Measurements from ENCODE around the gene VARS1. TPM values are rescaled to one million over a fixed set of nuclear protein-coding genes. Genes with fewer than 3 reads are reported as not detected.

The VARS1 gene
- total and polyA plus RNA-seq, 2 of the 4 experiments (the other 2 are of a cell fraction) = 41.2 to 42.0 TPM

DNA sequence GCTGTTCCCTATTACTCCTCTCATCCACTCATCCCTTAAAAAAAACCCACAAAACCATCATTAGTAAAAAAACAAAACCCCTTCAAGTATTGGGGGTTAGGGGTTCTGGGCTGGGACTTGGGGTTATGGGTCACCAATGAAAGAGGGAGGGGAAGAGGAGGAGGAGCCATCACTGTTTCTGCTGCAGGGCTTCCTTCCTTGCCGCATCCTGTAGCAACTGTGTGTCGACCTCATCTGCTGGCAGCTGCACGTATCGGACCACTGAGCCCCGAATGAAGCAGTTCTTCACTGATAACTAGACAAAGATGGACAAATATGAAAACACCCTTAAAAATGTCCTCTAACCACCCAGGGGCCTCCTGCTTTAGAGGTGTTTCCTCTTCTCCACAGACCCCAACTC is 2.0 kb upstream of the VARS1 start:
- ATAC-seq (ENCODE audit: low read depth) (no peak), DNase-seq (no peak)
- no peak overlapping the region for H2AK5ac ChIP-seq (ENCODE audit: low read depth, low read length)
- TF ChIP-seq FOS (IDR thresholded peaks at IDR 0.05; ENCODE audit: low read depth, low read length) (no peak), RCOR1 (IDR thresholded peaks at IDR 0.05; ENCODE audit: insufficient replicate concordance, low read length) (no peak), NFE2L2 (IDR thresholded peaks at IDR 0.05; ENCODE audit: low read depth, low read length) (no peak), MAZ (IDR thresholded peaks at IDR 0.05; ENCODE audit: borderline replicate concordance, low read depth, low read length) (no peak), SMC3 (IDR thresholded peaks at IDR 0.05; ENCODE audit: low read depth, low read length) (no peak), CHD1 (IDR thresholded peaks at IDR 0.05; ENCODE audit: low read depth, low read length) (no peak), MXI1 (IDR thresholded peaks at IDR 0.05; ENCODE audit: borderline replicate concordance, low read depth, low read length) (no peak), MAFK (IDR thresholded peaks at IDR 0.05; ENCODE audit: low read depth, low read length) (no peak), POLR2A (IDR thresholded peaks at IDR 0.05; ENCODE audit: low read depth, low read length) (no peak), RAD21 (IDR thresholded peaks at IDR 0.05; ENCODE audit: low read length) (no peak), CEBPB (IDR thresholded peaks at IDR 0.05; ENCODE audit: low read depth, low read length) (no peak), BHLHE40 (IDR thresholded peaks at IDR 0.05; ENCODE audit: low read depth, low read length) (no peak), RFX5 (IDR thresholded peaks at IDR 0.05; ENCODE audit: low read depth, low read length) (no peak)
- TF ChIP-seq, protein P1, sequence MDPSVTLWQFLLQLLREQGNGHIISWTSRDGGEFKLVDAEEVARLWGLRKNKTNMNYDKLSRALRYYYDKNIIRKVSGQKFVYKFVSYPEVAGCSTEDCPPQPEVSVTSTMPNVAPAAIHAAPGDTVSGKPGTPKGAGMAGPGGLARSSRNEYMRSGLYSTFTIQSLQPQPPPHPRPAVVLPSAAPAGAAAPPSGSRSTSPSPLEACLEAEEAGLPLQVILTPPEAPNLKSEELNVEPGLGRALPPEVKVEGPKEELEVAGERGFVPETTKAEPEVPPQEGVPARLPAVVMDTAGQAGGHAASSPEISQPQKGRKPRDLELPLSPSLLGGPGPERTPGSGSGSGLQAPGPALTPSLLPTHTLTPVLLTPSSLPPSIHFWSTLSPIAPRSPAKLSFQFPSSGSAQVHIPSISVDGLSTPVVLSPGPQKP (IDR thresholded peaks at IDR 0.05; ENCODE audit: borderline replicate concordance, low read depth, low read length) = no peak
- TF ChIP-seq, protein P2, sequence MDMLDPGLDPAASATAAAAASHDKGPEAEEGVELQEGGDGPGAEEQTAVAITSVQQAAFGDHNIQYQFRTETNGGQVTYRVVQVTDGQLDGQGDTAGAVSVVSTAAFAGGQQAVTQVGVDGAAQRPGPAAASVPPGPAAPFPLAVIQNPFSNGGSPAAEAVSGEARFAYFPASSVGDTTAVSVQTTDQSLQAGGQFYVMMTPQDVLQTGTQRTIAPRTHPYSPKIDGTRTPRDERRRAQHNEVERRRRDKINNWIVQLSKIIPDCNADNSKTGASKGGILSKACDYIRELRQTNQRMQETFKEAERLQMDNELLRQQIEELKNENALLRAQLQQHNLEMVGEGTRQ (IDR thresholded peaks at IDR 0.05; ENCODE audit: low read depth, low read length) = no peak
- TF ChIP-seq, protein P3, sequence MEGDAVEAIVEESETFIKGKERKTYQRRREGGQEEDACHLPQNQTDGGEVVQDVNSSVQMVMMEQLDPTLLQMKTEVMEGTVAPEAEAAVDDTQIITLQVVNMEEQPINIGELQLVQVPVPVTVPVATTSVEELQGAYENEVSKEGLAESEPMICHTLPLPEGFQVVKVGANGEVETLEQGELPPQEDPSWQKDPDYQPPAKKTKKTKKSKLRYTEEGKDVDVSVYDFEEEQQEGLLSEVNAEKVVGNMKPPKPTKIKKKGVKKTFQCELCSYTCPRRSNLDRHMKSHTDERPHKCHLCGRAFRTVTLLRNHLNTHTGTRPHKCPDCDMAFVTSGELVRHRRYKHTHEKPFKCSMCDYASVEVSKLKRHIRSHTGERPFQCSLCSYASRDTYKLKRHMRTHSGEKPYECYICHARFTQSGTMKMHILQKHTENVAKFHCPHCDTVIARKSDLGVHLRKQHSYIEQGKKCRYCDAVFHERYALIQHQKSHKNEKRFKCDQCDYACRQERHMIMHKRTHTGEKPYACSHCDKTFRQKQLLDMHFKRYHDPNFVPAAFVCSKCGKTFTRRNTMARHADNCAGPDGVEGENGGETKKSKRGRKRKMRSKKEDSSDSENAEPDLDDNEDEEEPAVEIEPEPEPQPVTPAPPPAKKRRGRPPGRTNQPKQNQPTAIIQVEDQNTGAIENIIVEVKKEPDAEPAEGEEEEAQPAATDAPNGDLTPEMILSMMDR (conservative IDR thresholded peaks at IDR 0.05; ENCODE audit: low read depth, low read length) = no peak
- no peak overlapping the region for H4K5ac ChIP-seq (ENCODE audit: low read depth, low read length)
- H4K20me1 ChIP-seq (ENCODE audit: insufficient read depth, low read length) = no peaks in the 10 kb centered on the region
- H3K4me2 ChIP-seq (ENCODE audit: low read depth, low read length) = no peak overlapping the region
- POLR2A ChIA-PET (ENCODE audit: unreplicated experiment) = no interaction called here
- no peak overlapping the region for H3K23ac ChIP-seq (ENCODE audit: low read depth, low read length)
- in situ Hi-C loops (cut with MboI; ENCODE audit: low sequenced_read_pairs) (no loop called here), dilution Hi-C loops (cut with HindIII; ENCODE audit: low sequenced_read_pairs, unreplicated experiment) (no loop called here), intact Hi-C loops (cut with micrococcal nuclease) (no loop called here)
- no peak overlapping the region for H4K8ac ChIP-seq (ENCODE audit: low read depth in 2 of 2, low read length in 2 of 2)
- no peak overlapping the region for H2BK120ac ChIP-seq (ENCODE audit: low read depth, low read length)
- no peaks in the 10 kb centered on the region for H3K27me3 ChIP-seq (ENCODE audit: control insufficient read depth, insufficient read depth, low read length)
- no peak overlapping the region for H3K4ac ChIP-seq (ENCODE audit: low read depth, low read length)
- H3K14ac ChIP-seq (replicated peaks; ENCODE audit: low read depth, low read length) = no peak overlapping the region
- H2AK9ac ChIP-seq (replicated peaks; ENCODE audit: low read depth, low read length, poor library complexity) = no peak overlapping the region
- no peak overlapping the region for H3K4me3 ChIP-seq (ENCODE audit: insufficient read depth, low read depth, low read length)
- no peaks in the 10 kb centered on the region for H3K9me3 ChIP-seq (ENCODE audit: control insufficient read depth, insufficient read depth, low read length)
- H3K56ac ChIP-seq (ENCODE audit: extremely low read depth, insufficient read depth, low read length) = no peak overlapping the region
- peaks cover 4% of the 10 kb centered on the region for H3K36me3 ChIP-seq (ENCODE audit: control insufficient read depth, insufficient read depth, low read length)
- peaks cover 0 to 30% of the 10 kb centered on the region in 2 experiments for H3K79me1 ChIP-seq (ENCODE audit: low read depth in 1 of 2, low read length in 2 of 2)
- H2BK15ac ChIP-seq (ENCODE audit: low read depth, low read length) = no peak overlapping the region
- no peak overlapping the region for H3K9ac ChIP-seq (ENCODE audit: low read depth, low read length)
- H2AFZ ChIP-seq (replicated peaks; ENCODE audit: low read length, poor library complexity) = no peak overlapping the region
- H3K4me1 ChIP-seq (ENCODE audit: control insufficient read depth, insufficient read depth, low read length) = no peaks in the 10 kb centered on the region; the same call in 1 of the 2 replicates
- no TSS peak for BruUV-seq (replicated peaks)
- no CpG with 5 or more reads among the region's 5 CpGs for WGBS, 2 experiments (ENCODE audit: extremely low coverage in 2 of 2, insufficient read length in 1 of 2)
- H3K18ac ChIP-seq (ENCODE audit: low read depth, low read length) = no peak overlapping the region
- no peaks in the 10 kb centered on the region for H3K9me1 ChIP-seq (ENCODE audit: insufficient read depth, low read length)
- H2BK20ac ChIP-seq (ENCODE audit: low read depth, low read length) = no peak overlapping the region
- no peak overlapping the region for H3K27ac ChIP-seq (ENCODE audit: insufficient read depth, low read length)
- CTCF ChIA-PET = no interaction called here
- H2BK5ac ChIP-seq (ENCODE audit: low read depth, low read length, poor library complexity, severe bottlenecking) = no peak overlapping the region
- H4K91ac ChIP-seq (ENCODE audit: insufficient read depth, low read depth, low read length) = no peak overlapping the region

All from IMR-90 (cell line).